Measurements from ENCODE around the gene PCSK2. TPM values are rescaled to one million over a fixed set of nuclear protein-coding genes. Genes with fewer than 3 reads are reported as not detected.

The PCSK2 gene
- polyA plus RNA-seq, 3 donors = 0.71 to 0.85 (median 0.78) TPM

DNA sequence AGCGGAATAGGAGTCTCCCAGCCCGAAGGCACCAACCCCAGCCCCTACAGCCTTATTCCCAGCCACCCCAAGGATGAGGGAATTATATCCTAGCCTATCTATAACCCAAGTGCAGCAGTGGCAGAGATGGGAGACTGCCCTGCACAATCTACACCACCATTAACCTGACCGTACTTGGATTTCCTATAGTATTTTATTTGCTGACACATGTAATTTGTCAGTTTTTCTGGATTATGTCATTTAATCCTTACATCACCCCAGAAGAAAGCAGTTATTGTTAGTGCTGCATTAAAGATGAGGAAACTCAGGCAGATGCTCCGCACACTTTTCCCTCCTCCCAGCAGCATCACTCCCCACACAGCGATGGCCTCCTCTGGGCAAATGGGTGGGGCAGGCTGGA lies 298.3 kb downstream of the PCSK2 start:
- no peak for DNase-seq (ENCODE audit: low read depth in 3 of 3, low spot score in 2 of 3)

DNA sequence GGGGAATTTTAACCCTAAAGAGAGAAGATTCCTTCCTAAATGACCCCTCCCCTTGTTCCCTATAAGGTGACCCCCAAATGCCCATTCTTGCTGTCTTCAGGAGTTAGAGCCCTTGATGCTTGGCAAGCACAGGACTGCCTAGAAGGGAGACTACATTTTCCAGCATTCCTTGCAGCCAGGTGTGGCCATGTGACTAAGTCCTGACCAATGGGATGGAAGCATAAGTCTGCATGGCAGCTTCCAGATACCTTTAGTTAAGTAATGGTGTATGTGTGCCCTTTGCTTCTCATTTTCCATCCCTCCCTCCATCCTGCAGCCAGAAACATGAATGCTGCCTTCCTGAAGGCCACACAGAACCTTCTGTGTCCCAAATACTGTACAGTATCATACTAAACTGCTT lies 298.8 kb downstream of the PCSK2 start:
- no peak for DNase-seq (ENCODE audit: low read depth in 3 of 3, low spot score in 2 of 3)

DNA sequence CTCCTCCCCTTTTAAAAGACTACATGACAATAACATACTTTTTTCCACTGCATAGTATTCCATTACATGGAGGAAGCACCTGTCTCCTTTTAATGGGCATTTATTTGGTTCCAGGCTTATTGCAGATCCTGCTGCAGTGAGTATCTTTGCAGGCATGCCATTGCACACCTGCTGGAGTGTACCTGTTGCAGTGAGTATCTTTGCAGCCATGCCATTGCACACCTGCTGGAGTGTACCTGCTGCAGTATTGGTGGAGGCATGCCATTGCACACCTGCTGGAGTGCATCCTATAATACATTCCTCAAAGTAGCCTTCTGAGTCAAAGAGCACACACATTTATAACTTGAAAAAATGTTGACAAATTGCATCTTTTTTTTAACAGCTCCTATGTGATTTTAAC lies 302.7 kb downstream of the PCSK2 start:
- no peak for DNase-seq (ENCODE audit: low read depth in 3 of 3, low spot score in 2 of 3)

DNA sequence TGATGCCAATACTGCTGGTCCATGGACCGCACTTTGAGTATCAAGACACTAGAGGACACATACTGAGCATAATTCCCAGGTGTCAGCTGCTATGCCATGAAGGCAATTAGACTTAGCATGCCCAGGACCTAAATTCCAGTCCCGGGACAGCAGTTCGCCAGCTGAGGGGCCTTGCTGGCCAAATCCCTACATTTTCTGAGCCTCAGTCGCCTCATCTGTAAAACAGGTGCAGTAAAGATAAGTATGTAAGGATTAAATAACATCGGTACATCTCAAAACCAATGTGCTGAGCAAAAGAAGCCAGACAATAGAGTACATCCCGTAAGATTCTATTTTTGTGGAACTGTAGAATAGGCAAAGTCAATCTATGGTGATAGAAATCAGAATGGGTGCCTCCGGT lies 303.3 kb downstream of the PCSK2 start:
- DNase-seq (ENCODE audit: low read depth in 3 of 3, low spot score in 2 of 3) = no peak

DNA sequence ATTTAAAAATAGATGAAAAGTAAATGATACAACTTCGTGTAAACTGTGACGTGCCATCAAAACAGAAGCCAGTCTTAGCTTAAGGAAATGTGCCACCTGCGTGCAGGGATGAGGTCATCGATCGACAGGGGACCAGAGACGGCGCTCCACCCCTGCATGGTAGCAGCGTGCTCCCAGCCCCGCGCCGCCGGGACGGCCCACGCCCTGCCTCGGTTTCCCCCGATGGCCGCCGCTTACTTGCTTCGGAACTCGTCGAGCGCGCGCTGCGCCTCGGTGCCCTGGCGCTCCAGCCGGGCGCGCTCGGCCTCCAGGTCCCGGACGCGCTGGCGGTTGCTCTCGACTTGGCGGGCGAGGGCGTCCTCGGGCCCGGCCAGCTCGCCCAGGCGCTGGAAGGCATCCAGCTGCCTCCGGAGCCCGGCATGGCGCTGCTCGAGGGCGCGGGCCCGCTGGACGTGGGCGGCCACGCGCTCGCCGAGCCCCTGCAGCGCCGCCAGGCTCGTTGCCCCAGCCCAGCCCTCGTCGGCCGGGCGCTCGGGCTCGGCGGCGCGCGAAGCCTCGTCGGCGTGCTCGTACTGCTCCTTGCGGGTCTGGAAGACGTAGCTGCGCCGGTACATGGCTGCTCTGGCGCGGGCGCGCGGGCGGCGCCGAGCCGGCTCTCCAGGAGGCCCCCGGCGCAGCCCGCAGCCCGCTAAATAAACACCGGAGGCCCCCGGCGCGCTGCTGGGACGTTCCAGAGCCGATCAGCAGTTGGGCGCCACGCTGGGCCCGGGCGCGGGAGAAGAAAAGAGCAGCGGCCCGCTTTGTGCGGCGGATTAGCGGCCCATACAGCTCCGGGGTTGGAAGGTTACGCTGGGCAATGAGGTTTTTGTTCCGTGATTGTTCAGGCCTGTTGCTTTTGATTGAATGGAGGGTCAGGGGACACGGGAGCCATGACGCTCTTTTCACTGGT lies 304.1 kb downstream of the PCSK2 start, which contains the start of gene BFSP1:
TSS of gene BFSP1 (minus strand) at position 664 of the 949 bp plus-strand sequence. CDS start at position 614, 50 bp downstream.
- DNase-seq (ENCODE audit: low read depth in 3 of 3, low spot score in 2 of 3) = no peak

DNA sequence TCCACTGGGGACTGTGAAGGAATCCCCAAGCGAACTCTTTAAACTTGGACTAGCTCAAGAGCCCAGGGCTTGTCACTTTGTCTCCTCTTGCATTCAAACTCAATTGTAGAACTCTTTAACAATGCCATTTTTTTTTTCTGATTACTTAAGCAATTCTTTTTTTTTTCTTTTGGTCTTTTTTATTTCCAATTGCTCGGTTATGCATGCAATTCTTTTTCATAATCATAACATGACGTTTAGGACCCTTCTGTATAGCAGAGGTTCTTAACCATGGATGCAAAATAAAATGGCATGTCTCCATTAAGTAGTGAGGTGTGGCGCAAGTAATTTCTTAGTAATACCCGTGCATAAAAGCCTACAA lies 304.8 kb downstream of the PCSK2 start:
- no peak for DNase-seq (ENCODE audit: low read depth in 3 of 3, low spot score in 2 of 3)

DNA sequence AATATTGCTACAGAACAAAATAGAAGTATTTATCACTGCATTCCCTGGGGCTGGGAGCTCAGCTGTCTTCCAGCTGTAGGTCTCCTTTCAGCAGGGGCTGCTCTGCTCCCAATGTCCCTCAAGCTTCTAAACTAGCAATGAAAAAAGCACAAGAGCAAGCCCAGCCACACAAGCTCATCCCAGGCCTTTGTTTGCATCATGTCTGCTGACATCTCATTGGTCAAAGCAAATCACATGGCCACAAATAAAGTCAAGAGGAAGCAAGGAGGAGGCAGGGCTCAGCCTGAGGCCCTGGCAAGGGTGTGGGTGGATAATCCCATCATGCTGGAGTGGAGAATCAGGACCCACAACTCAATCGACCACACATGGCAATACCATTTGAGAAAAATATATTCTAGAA lies 306.6 kb downstream of the PCSK2 start:
- DNase-seq (ENCODE audit: low read depth in 3 of 3, low spot score in 2 of 3) = no peak

DNA sequence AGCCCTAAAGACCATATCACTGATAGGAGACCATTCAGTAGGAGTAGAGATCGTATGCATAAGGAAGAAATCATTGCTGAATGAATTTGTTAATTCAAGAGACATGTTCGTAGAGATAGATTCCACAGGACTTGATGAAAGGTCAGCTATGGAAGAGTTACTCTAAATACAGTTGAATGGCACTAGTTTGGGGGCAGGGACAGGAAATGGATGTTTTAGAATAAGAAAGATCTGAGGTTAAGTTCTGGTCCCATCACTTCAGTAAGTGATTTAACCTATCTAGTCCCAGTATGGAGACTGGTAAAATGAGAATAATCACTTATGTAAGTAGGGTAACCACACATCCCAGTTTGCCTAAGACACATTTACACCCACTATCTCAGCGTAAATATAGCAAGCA lies 307.2 kb downstream of the PCSK2 start:
- DNase-seq (ENCODE audit: low read depth in 3 of 3, low spot score in 2 of 3) = no peak

Measured in right renal cortex interstitium (tissue), 3 donors.